ENCODE measurements around the gene COL23A1.

- TF ChIP-seq, protein P1, sequence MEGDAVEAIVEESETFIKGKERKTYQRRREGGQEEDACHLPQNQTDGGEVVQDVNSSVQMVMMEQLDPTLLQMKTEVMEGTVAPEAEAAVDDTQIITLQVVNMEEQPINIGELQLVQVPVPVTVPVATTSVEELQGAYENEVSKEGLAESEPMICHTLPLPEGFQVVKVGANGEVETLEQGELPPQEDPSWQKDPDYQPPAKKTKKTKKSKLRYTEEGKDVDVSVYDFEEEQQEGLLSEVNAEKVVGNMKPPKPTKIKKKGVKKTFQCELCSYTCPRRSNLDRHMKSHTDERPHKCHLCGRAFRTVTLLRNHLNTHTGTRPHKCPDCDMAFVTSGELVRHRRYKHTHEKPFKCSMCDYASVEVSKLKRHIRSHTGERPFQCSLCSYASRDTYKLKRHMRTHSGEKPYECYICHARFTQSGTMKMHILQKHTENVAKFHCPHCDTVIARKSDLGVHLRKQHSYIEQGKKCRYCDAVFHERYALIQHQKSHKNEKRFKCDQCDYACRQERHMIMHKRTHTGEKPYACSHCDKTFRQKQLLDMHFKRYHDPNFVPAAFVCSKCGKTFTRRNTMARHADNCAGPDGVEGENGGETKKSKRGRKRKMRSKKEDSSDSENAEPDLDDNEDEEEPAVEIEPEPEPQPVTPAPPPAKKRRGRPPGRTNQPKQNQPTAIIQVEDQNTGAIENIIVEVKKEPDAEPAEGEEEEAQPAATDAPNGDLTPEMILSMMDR (IDR thresholded peaks at IDR 0.05; ENCODE audit: low read depth, low read length) = 0 out of 2 replicates have a peak, but pooled peaks have one; percentile 3
- no peak for TF ChIP-seq EZH2phosphoT487 (IDR thresholded peaks at IDR 0.05; ENCODE audit: low read depth)
Observed at GRCh38 chr5:178208540-178209227, 381.5 kb downstream of the COL23A1 start.

Data from OCI-LY3 (cell line).